ENCODE results near the gene ZNF740. TPM values are rescaled to one million over a fixed set of nuclear protein-coding genes. Genes with fewer than 3 reads are reported as not detected.

ZNF740 gene, protein sequence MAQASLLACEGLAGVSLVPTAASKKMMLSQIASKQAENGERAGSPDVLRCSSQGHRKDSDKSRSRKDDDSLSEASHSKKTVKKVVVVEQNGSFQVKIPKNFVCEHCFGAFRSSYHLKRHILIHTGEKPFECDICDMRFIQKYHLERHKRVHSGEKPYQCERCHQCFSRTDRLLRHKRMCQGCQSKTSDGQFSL
- 10 to 100 TPM; 17.9 to 22.0 (median 19.3) TPM for total RNA-seq

DNA sequence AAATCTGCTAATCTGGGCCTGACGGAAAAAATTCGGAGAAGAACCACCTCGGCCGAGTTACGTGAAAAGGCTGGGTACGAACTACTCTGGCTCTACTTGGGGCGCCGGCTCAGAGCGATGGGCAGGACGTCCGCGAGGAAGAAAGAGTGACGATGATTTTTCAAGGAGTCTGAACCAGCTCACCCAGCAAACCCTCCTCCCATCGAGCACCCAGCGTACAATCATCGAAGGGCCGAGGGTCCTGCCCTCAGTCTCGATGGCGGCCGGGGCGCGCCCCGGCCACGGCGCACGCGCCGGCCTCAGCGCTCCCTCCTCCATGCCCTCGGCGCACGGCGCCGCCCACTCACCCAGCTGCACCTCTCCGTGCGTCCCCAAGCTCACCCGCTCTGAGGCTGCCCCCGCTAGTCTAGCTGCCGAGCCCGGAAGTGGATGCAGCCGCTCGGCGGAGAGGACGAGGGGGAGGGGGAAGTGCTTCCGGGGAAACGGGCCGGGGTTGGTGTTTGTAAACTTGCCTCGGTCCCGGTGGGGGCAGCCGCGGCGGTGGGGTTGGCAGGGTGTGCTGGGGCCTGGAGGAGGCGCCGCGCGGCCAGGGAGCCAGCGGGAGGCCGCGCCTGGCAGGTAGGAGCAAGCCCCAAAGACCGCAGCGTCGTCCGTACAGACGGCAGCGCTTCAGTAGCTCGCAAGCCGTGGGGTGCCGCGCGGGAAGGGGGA lies at the start of gene ZNF740, which contains the start of gene CSAD:
Gene ZNF740 (plus strand): TSS at position 503 of the 711 bp plus-strand sequence. CDS start 1,262 bp downstream, outside the sequence.
Gene CSAD (minus strand): TSS at position 706 of the 711 bp plus-strand sequence. CDS start 7,455 bp downstream, outside the sequence.
- H3K4me3 ChIP-seq = peak within 1 kb of the TSS; percentile 59 to 87 (median 86)
- DNase-seq (ENCODE audit: low spot score in 2 of 2) = peak; percentile 93 to 96
- peak within 1 kb of the TSS; percentile 90 to 97 for H3K27ac ChIP-seq
- H3K36me3 ChIP-seq = no peaks in the 10 kb centered on the region
- peaks cover 5 to 27% of the 10 kb centered on the region in 2 donors for H3K4me1 ChIP-seq
- H3K9me3 ChIP-seq = no peaks in the 10 kb centered on the region
- TF ChIP-seq, protein P1, sequence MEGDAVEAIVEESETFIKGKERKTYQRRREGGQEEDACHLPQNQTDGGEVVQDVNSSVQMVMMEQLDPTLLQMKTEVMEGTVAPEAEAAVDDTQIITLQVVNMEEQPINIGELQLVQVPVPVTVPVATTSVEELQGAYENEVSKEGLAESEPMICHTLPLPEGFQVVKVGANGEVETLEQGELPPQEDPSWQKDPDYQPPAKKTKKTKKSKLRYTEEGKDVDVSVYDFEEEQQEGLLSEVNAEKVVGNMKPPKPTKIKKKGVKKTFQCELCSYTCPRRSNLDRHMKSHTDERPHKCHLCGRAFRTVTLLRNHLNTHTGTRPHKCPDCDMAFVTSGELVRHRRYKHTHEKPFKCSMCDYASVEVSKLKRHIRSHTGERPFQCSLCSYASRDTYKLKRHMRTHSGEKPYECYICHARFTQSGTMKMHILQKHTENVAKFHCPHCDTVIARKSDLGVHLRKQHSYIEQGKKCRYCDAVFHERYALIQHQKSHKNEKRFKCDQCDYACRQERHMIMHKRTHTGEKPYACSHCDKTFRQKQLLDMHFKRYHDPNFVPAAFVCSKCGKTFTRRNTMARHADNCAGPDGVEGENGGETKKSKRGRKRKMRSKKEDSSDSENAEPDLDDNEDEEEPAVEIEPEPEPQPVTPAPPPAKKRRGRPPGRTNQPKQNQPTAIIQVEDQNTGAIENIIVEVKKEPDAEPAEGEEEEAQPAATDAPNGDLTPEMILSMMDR (IDR thresholded peaks at IDR 0.05) = no peak
- TF ChIP-seq POLR2AphosphoS5 (IDR thresholded peaks at IDR 0.05) = peak; percentile 77 to 93 (median 87)
- peak; percentile 56 for TF ChIP-seq POLR2A (IDR thresholded peaks at IDR 0.05)
- no peaks in the 10 kb centered on the region for H3K27me3 ChIP-seq
- intact Hi-C loops (cut with DNase I; ENCODE audit: low total_unique reads) = no loop called here

DNA sequence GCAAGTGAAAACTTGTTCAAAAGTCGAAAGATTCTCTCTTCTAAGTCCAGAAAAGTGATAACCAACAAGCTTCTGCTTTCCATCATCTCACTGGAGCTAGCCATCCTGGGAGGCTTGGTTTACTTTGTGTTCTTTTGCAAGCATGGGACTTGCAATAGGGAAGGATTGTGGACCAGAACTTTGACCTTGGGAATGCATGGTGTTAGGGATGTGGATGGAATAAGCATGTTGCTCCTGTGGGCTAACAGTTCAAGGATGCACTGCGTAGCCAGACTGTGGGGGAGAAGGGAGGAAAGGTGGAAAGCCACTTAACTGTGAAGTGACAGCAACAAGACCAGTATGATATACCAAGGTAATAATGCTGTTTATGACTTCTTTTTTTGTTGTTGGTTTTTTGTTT lies 48.7 kb upstream of the ZNF740 start:
- Histone ChIP-seq H3K27me3 (no peaks in the 10 kb centered on the region), H3K27ac (no peak overlapping the region), H3K4me1 (no peaks in the 10 kb centered on the region), H3K36me3 (no peaks in the 10 kb centered on the region), H3K4me3 (no peak overlapping the region), H3K9me3 (no peaks in the 10 kb centered on the region)
- no peak for DNase-seq (ENCODE audit: low spot score in 2 of 2)
- intact Hi-C loops (cut with DNase I; ENCODE audit: low total_unique reads) = no loop called here
- TF ChIP-seq POLR2AphosphoS5 (IDR thresholded peaks at IDR 0.05) = no peak
- TF ChIP-seq, protein P1 (IDR thresholded peaks at IDR 0.05) = no peak

DNA sequence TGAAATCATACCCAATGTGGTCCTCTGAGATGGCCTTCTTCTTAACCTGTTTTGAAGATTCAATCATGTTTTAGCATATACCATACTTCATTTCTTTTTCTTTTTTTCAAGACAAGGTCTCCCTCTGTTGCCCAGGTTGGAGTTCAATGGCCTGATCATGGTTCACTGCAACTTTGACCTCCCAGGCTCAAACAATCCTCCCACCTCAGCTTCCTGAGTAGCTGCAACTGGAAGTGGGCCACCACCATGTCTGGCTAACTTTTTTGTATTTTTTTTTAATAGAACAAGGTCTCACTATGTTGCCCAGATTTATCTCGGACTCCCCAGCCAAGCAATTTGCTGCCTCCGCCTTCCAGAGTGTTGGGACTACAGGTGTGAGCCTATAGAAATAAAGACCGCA lies 46.8 kb upstream of the ZNF740 start:
- H3K4me1 ChIP-seq = no peaks in the 10 kb centered on the region
- TF ChIP-seq, protein P1 (IDR thresholded peaks at IDR 0.05) = no peak
- no peak for TF ChIP-seq POLR2A (IDR thresholded peaks at IDR 0.05)
- TF ChIP-seq POLR2AphosphoS5 (IDR thresholded peaks at IDR 0.05) = no peak
- intact Hi-C loops (cut with DNase I; ENCODE audit: low total_unique reads) = no loop called here
- DNase-seq (ENCODE audit: low spot score in 2 of 2) = no peak
- no peak overlapping the region for H3K27ac ChIP-seq
- H3K9me3 ChIP-seq = no peaks in the 10 kb centered on the region
- H3K27me3 ChIP-seq = no peaks in the 10 kb centered on the region
- no peak overlapping the region for H3K4me3 ChIP-seq
- no peaks in the 10 kb centered on the region for H3K36me3 ChIP-seq

DNA sequence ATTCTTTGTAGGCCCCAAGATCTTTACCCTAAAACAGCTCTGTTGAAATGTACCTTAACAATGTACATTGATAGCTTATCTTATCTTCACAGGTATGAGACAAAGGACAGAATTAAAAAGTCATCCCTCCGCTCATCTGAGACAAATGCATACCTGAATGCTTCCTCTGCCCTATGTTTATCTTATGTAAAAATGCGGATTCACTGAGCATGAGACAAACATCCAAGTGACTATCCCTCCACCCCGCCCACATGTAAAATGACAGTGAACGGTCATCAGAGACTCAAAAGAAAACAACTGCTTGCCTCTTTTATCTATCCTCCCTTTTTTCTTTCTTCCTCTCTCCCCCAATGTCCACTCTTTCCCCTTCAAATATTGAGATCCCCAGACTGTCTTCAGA lies 37.2 kb upstream of the ZNF740 start:
- intact Hi-C loops (cut with DNase I; ENCODE audit: low total_unique reads) = loop anchor here (10.0 kb wide), 1 partner anchor 639 kb away; no protein-coding TSS in a partner anchor
- no peak overlapping the region for H3K27ac ChIP-seq
- H3K4me1 ChIP-seq = no peaks in the 10 kb centered on the region
- no peak overlapping the region for H3K4me3 ChIP-seq
- DNase-seq (ENCODE audit: low spot score in 2 of 2) = no peak
- no peaks in the 10 kb centered on the region for H3K27me3 ChIP-seq
- no peaks in the 10 kb centered on the region for H3K9me3 ChIP-seq
- no peaks in the 10 kb centered on the region for H3K36me3 ChIP-seq
- no peak for TF ChIP-seq POLR2A (IDR thresholded peaks at IDR 0.05)
- TF ChIP-seq POLR2AphosphoS5 (IDR thresholded peaks at IDR 0.05) = no peak
- TF ChIP-seq, protein P1 (IDR thresholded peaks at IDR 0.05) = no peak
